Measurements from ENCODE around the gene SMURF2. TPM values are rescaled to one million over a fixed set of nuclear protein-coding genes. Genes with fewer than 3 reads are reported as not detected.

Gene SMURF2
- polyA plus RNA-seq, 2 of the 4 experiments (the other 2 are of a cell fraction): 16.7 to 26.3 TPM

DNA sequence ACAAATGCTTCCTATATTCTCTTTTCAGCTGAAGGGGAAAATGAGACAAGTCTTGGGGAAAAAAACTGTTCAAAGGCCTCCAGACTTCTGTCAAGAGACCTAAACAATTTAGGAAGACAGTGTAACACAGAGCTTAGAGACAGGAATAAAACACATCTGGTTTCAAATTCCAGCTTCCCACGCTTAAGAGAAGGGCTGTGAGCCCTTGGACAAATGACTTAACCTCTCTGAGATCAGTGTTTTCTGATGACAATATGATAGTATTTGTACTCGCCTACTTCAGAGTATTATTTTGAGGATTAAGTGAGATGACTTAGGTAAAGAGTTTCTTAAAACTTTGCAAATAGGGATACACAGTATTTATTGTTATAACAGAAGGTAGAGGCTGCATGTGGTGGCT, 29.5 kb downstream of the SMURF2 start:
- H3K4me2 ChIP-seq: peak overlapping the region; percentile 3; the same call in 1 of the 3 replicates
- ChIA-PET CTCF (interaction anchor here (1.0 to 7.0 kb wide), 8 partner anchors 10 to 312 kb away, joined by 3 to 42 read pairs (median 5); no protein-coding TSS in a partner anchor), POLR2A (no interaction called here)
- ATAC-seq (peak; percentile 17 to 49; a peak in 3 of 6 replicates), FAIRE-seq (no peak), DNase-seq (ENCODE audit: low read depth in 1 of 2, low spot score in 1 of 2) (no peak)
- no peak overlapping the region for H3K4me3 ChIP-seq
- H3K9me3 ChIP-seq: no peaks in the 10 kb centered on the region
- no peak for TF ChIP-seq CEBPB (IDR thresholded peaks at IDR 0.05)
- no peak for TF ChIP-seq KDM1A (IDR thresholded peaks at IDR 0.05; ENCODE audit: low read depth)
- TF ChIP-seq CBX8 (IDR thresholded peaks at IDR 0.05): no peak
- H3K4me1 ChIP-seq: peaks cover 25% of the 10 kb centered on the region
- WGBS (ENCODE audit: missing lambda C conversion rate): 80% methylated on average over 2 of the region's 2 CpGs
- H3K27ac ChIP-seq: peak overlapping the region in 1 of 2 experiments; percentile 23; a peak in 2 of 6 replicates

DNA sequence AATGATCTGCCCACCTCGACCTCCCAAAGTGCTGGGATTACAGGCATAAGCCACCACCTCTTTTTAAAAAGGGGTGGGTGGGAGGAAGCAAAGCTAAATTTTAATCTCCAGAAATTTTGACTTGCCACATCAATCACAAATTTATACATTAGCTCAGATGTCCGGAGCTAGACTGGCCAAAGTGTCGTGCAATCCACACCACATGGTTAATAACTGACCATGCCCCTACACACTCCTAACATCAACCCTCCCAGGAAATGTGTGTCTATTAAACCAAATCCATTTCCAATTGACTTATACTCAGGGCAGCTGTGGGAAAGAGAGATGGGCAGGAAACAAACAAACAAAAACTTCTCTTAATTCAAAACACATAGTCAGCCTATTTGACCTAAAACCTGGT, 29.9 kb downstream of the SMURF2 start:
- ChIA-PET CTCF (interaction anchor here (1.0 to 7.0 kb wide), 9 partner anchors 9 to 312 kb away, joined by 3 to 42 read pairs (median 5); no protein-coding TSS in a partner anchor), POLR2A (no interaction called here)
- H3K4me2 ChIP-seq: peak overlapping the region; percentile 3; the same call in 1 of the 3 replicates
- TF ChIP-seq RNF2 (IDR thresholded peaks at IDR 0.05; ENCODE audit: borderline replicate concordance, low read depth): no peak
- TF ChIP-seq, protein P1, sequence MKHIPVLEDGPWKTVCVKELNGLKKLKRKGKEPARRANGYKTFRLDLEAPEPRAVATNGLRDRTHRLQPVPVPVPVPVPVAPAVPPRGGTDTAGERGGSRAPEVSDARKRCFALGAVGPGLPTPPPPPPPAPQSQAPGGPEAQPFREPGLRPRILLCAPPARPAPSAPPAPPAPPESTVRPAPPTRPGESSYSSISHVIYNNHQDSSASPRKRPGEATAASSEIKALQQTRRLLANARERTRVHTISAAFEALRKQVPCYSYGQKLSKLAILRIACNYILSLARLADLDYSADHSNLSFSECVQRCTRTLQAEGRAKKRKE (CRISPR knock-in tag; IDR thresholded peaks at IDR 0.05; ENCODE audit: low read depth): no peak
- TF ChIP-seq SMC3 (IDR thresholded peaks at IDR 0.05): no peak
- TF ChIP-seq, protein P2, sequence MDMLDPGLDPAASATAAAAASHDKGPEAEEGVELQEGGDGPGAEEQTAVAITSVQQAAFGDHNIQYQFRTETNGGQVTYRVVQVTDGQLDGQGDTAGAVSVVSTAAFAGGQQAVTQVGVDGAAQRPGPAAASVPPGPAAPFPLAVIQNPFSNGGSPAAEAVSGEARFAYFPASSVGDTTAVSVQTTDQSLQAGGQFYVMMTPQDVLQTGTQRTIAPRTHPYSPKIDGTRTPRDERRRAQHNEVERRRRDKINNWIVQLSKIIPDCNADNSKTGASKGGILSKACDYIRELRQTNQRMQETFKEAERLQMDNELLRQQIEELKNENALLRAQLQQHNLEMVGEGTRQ (IDR thresholded peaks at IDR 0.05): no peak
- no peak for TF ChIP-seq NPAS2 (CRISPR knock-in tag; IDR thresholded peaks at IDR 0.05; ENCODE audit: borderline replicate concordance)
- TF ChIP-seq, protein P3, sequence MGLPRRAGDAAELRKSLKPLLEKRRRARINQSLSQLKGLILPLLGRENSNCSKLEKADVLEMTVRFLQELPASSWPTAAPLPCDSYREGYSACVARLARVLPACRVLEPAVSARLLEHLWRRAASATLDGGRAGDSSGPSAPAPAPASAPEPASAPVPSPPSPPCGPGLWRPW (IDR thresholded peaks at IDR 0.05): no peak
- no peak for TF ChIP-seq ZC3H11A (IDR thresholded peaks at IDR 0.05)
- no peak for TF ChIP-seq FOSB (CRISPR knock-in tag; IDR thresholded peaks at IDR 0.05)
- no peak for TF ChIP-seq MAZ (IDR thresholded peaks at IDR 0.05; ENCODE audit: borderline replicate concordance, low read depth, low read length)
- no peak for TF ChIP-seq KDM1A (IDR thresholded peaks at IDR 0.05; ENCODE audit: low read depth)
- TF ChIP-seq ZNF302 (CRISPR knock-in tag; IDR thresholded peaks at IDR 0.05): no peak
- no peak for TF ChIP-seq CHD4 (IDR thresholded peaks at IDR 0.05; ENCODE audit: borderline replicate concordance)
- no peak for TF ChIP-seq EHF (CRISPR knock-in tag; IDR thresholded peaks at IDR 0.05)
- TF ChIP-seq JUNB (IDR thresholded peaks at IDR 0.05): no peak
- no peak overlapping the region for H3K4me3 ChIP-seq
- H3K27ac ChIP-seq: peak overlapping the region in 1 of 2 experiments; percentile 23; a peak in 2 of 6 replicates
- DNase-seq (ENCODE audit: low read depth in 1 of 2, low spot score in 1 of 2) (no peak), FAIRE-seq (no peak), ATAC-seq (peak; percentile 27 to 55; a peak in 4 of 6 replicates)
- H3K9me3 ChIP-seq: no peaks in the 10 kb centered on the region
- peaks cover 25% of the 10 kb centered on the region for H3K4me1 ChIP-seq
- 21% methylated on average over 3 of the region's 3 CpGs for WGBS (ENCODE audit: missing lambda C conversion rate)

DNA sequence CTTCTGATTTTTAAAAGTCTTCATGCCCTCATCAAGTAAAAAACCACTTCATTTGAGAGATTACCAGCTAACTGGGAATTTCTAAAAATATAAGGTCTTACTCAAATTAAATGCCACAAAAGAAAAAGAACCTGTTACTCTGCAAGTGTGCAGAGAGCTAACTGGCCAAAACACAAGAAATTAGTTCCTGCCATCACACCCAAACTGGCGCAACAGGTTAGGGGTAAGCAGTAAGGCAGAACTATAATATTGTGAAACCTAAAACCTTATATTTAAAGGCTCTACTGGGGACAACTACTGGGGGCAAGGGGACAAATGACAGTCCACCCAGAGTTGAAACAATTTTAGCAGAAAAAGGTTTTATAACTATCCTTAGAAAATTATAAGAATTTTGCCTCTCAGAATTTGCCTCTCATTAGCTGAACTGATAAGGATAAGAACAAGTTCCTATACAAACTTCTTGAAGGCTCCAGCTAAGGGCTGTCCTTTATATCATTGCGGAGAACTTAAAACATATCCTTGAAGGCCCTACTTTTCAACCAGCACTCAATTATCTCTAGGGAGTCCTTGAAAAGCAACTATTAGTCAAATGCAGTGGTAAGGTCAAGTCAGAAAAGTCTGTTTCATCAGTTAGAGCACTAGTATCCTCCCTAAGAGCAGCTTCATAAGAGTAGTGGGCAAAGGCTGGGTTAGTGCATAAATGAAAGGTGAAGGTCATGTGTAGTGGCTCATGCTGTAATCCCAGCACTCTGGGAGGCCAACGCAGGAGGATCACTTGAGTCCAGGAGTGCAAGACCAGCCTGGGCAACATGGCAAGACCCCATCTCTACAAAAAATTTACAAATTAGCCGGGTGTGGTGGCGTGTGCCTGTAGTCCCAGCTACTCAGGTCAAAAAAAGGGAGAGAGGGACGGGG, 31.5 kb downstream of the SMURF2 start:
- ChIA-PET CTCF (interaction anchor here (0.7 to 7.0 kb wide), 11 partner anchors 8 to 117 kb away, joined by 3 to 42 read pairs (median 4); no protein-coding TSS in a partner anchor), POLR2A (no interaction called here)
- H3K27ac ChIP-seq: no peak overlapping the region
- ATAC-seq (no peak), FAIRE-seq (no peak), DNase-seq (ENCODE audit: low read depth in 1 of 2, low spot score in 1 of 2) (no peak)
- 94% methylated on average over 6 of the region's 6 CpGs for WGBS (ENCODE audit: missing lambda C conversion rate)
- H3K9me3 ChIP-seq: no peaks in the 10 kb centered on the region
- no peak overlapping the region for H3K4me2 ChIP-seq
- no peak overlapping the region for H3K4me3 ChIP-seq
- peaks cover 18% of the 10 kb centered on the region for H3K4me1 ChIP-seq
- TF ChIP-seq EHF (CRISPR knock-in tag; IDR thresholded peaks at IDR 0.05) (no peak), TFCP2L1 (CRISPR knock-in tag; IDR thresholded peaks at IDR 0.05) (no peak), ZFP36 (IDR thresholded peaks at IDR 0.05; ENCODE audit: borderline replicate concordance, partially characterized antibody) (no peak), HOXA7 (CRISPR knock-in tag; IDR thresholded peaks at IDR 0.05) (no peak), NR3C1 (IDR thresholded peaks at IDR 0.05) (no peak), POLR2A (IDR thresholded peaks at IDR 0.05; ENCODE audit: low read length) (no peak), ZSCAN20 (CRISPR knock-in tag; IDR thresholded peaks at IDR 0.05) (no peak), CHD2 (IDR thresholded peaks at IDR 0.05; ENCODE audit: low read length, partially characterized antibody) (no peak), NFE2L2 (conservative IDR thresholded peaks at IDR 0.05; ENCODE audit: low read length) (no peak), NPAS2 (CRISPR knock-in tag; IDR thresholded peaks at IDR 0.05; ENCODE audit: borderline replicate concordance) (no peak), CBX8 (IDR thresholded peaks at IDR 0.05) (no peak), BHLHE40 (IDR thresholded peaks at IDR 0.05; ENCODE audit: low read depth, low read length) (no peak), ZNF302 (CRISPR knock-in tag; IDR thresholded peaks at IDR 0.05) (no peak), ZC3H11A (IDR thresholded peaks at IDR 0.05) (no peak), MAZ (IDR thresholded peaks at IDR 0.05; ENCODE audit: borderline replicate concordance, low read depth, low read length) (no peak)
- TF ChIP-seq, protein P4, sequence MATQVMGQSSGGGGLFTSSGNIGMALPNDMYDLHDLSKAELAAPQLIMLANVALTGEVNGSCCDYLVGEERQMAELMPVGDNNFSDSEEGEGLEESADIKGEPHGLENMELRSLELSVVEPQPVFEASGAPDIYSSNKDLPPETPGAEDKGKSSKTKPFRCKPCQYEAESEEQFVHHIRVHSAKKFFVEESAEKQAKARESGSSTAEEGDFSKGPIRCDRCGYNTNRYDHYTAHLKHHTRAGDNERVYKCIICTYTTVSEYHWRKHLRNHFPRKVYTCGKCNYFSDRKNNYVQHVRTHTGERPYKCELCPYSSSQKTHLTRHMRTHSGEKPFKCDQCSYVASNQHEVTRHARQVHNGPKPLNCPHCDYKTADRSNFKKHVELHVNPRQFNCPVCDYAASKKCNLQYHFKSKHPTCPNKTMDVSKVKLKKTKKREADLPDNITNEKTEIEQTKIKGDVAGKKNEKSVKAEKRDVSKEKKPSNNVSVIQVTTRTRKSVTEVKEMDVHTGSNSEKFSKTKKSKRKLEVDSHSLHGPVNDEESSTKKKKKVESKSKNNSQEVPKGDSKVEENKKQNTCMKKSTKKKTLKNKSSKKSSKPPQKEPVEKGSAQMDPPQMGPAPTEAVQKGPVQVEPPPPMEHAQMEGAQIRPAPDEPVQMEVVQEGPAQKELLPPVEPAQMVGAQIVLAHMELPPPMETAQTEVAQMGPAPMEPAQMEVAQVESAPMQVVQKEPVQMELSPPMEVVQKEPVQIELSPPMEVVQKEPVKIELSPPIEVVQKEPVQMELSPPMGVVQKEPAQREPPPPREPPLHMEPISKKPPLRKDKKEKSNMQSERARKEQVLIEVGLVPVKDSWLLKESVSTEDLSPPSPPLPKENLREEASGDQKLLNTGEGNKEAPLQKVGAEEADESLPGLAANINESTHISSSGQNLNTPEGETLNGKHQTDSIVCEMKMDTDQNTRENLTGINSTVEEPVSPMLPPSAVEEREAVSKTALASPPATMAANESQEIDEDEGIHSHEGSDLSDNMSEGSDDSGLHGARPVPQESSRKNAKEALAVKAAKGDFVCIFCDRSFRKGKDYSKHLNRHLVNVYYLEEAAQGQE (IDR thresholded peaks at IDR 0.05): no peak
- TF ChIP-seq, protein P5, sequence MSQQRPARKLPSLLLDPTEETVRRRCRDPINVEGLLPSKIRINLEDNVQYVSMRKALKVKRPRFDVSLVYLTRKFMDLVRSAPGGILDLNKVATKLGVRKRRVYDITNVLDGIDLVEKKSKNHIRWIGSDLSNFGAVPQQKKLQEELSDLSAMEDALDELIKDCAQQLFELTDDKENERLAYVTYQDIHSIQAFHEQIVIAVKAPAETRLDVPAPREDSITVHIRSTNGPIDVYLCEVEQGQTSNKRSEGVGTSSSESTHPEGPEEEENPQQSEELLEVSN (IDR thresholded peaks at IDR 0.05; ENCODE audit: borderline replicate concordance, low read depth): no peak
